HG02610 (cell line): ENCODE results near the gene PPP2R1B.
"Not testable (repeated sequence)": the region's sequence is repeated elsewhere in the genome, so short reads cannot be mapped to it uniquely, and the experiment has no call there.

ENCODE experiments used
- ATAC-seq: cut with Tn5 transposase; IDR thresholded peaks from one replicate; pipeline ENCODE4 v1.9.1; 2021; ENCODE audit warnings: mild to moderate bottlenecking, moderate library complexity; ENCODE audit not compliant: unreplicated experiment

Gene PPP2R1B

GRCh38 chr11:111784311-111784710 is 18.1 kb upstream of the PPP2R1B start:
- ATAC-seq: not testable (repeated sequence)

- ATAC-seq: no peak
Observed at GRCh38 chr11:111782109-111782741, 16.0 kb upstream of the PPP2R1B start.

DNA sequence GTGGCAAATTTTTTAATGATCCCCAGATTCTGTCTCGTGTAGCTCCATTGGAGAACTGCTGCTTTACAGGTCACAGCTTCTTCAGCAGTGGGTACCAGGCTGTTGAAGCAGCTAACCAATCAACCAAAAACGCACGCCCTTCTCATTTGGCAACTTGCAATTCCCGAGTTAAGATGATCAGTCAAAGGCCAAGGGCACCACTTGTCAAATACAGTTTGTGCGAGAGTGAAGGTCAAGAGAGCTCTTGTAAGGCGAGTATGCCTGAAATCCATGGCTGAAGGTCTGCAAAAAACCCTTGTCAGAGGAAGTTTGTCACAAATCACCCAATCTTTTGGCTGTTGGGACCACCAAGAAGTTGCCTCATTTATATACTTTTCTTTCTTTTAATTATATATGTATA is 12.9 kb upstream of the PPP2R1B start:
- no peak for ATAC-seq

DNA sequence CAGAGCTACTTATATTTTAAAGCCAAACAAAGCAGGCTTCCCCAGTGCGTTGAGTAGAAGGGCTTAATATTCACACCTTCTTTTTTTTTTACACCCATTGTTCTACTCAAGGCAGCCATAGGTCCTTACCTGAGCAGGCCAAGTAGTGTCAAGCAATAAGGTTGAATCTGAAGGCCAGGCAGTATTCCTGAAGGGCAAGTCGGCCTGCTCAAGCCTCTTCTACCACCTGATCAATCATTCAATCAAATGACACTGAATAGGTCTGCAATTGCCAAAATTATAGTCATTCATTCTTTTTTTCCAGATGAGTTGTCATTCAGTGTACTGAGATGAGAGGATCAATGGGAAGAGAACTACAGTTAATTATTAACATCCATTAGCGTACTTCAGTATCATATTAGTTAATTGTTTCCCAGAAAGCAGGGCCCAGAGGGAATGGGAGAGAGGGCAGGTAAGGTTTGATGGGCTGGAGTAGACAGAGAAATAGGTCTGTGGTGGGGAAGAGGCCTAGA is 11.9 kb upstream of the PPP2R1B start:
- ATAC-seq: no peak

GRCh38 chr11:111777094-111778046 is 11.2 kb upstream of the PPP2R1B start:
- peak; percentile 40 for ATAC-seq

DNA sequence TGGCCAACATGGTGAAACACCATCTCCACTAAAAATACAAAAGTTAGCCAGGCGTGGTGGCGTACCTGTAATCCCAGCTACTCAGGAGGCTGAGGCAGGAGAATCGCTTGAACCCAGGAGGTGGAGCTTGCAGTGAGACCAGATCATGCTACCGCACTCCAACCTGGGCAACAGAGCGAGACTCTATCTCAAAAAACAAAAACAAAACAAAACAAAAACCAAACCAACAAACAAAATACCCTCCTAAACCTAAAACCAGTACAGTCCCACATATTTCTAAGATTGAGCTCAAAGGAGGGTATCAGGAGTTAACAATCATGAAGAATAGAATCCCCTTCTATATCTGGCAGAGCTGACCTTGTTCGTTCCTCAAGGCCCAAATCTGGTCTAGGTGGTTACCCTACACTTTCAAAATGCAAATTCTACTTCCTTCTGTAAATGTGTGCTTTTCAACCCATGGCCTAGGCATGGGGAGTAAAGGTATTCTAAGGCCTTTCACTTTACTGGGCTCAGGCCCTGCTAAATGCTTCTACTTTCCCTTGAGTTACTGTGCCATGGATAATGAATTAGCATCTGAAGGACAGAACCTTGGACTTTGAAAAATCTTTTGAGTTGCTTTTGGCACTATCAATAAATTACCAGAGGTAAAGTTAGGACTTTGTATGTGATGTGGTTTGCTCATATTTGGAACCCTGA is 10.4 kb upstream of the PPP2R1B start:
- ATAC-seq: peak; percentile 97

- no peak for ATAC-seq
Observed at GRCh38 chr11:111774955-111775710, 8.9 kb upstream of the PPP2R1B start.

- no peak for ATAC-seq
Observed at GRCh38 chr11:111772535-111772934, 6.3 kb upstream of the PPP2R1B start.

DNA sequence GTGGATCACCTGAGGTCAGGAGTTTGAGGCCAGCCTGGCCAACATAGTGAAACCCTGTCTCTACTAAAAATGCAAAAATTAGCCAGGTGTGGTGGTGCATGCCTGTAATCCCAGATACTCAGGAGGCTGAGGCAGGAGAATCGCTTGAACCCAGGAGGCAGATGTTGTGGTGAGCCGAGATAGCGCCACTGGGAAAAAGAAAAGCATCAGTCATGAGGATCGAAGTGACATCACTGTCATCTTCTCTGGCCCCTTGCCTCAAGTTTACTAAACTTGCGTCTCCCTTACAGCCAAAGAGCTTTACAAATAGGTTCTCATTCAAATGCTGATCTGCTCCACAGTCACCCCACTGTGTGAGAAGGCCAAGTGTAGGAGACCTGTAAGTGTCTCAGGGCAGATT is 5.0 kb upstream of the PPP2R1B start:
- ATAC-seq: not testable (repeated sequence)

GRCh38 chr11:111770581-111771134 is 4.5 kb upstream of the PPP2R1B start:
- ATAC-seq: no peak

DNA sequence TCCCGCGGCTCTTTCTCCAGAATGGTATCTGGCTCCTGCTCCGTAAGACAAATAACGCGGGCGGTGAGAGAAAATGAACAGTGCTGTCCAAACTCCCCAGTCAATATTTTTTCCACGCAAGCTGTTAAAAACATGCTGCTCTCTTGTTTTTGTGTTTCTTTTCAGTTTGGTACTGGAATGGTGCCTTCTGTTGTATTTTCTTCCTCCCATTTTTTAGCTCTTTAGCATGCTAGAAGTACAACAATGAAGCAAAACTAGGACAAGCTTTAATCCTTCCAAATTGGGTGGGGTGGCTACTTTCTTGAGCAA is 599 bp upstream of the PPP2R1B start:
- ATAC-seq: peak; percentile 3

DNA sequence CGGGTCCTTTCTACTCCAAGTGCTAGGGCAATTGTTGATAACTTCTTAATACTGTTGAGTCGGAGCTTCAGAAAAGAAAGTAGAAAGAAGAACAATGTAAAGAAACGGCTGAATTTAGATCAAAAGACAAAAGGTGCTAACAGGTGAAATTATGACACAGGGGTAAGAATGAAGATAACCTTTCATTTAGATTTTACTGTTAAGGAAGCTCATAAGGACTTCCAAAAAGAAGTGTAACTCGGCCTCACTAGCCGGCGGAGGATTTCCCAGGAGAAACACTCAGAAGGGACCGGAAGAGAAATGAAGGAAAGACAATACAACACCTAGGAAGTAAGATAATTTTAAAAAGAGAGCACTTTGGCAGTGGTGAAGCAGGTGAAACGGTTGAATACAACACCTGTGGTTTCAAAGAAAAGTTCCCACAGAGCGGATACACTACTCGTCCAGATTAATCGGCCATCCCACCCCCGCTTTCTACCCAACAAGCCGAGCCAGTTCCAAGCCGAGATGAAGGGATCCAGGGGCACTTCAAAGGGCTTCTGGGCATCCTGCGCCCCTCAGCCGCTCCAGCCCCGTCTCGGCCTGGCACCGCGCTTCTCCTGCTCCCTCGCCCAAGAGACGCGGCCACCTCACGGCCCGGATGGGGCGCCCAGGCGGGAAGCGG is 737 bp downstream of the PPP2R1B start:
- ATAC-seq: peak; percentile 14

GRCh38 chr11:111764621-111765020 is 1.6 kb downstream of the PPP2R1B start:
- no peak for ATAC-seq

- no peak for ATAC-seq
Observed at GRCh38 chr11:111762981-111763643, 3.1 kb downstream of the PPP2R1B start.

DNA sequence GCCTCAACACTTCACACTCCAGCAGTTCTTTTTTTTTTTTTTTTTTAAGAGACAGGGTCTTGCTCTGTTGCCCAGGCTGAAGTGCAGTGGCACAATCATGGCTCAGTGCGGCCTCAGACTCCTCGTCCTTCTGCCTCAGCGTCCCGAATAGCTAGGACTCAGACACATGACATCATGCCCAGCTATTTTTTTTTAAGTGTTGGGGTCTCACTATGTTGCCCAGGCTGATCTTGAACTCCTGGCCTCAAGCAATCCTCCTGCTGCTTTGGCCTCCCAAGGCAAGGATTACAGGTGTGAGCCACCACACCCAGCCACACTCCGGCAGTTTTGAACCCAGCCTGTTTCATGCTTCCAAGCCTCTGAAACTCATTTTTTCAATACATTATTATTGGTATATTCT is 3.7 kb downstream of the PPP2R1B start:
- no peak for ATAC-seq

DNA sequence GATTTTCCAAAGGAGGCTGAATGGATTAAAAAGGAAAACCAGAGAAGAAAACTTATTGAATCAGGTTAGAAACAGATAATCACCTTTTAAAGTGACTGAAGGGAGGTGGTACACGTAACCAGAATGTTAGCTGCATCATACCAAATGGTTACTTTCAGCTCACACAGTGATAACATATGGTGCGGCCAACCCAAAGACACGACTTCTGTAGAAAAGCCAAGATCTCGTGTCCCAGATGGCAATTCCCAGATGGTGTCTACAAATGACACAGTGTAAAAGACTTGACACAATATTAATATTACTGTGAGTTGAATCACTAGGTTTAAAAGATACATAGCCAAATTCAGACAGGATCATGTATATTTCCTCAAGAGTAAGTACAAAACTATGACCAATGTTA is 5.2 kb downstream of the PPP2R1B start:
- no peak for ATAC-seq

- ATAC-seq: no peak
Observed at GRCh38 chr11:111759778-111760407, 6.3 kb downstream of the PPP2R1B start.

GRCh38 chr11:111759376-111759775 is 6.8 kb downstream of the PPP2R1B start:
- no peak for ATAC-seq

- no peak for ATAC-seq
Observed at GRCh38 chr11:111756097-111756496, 10.1 kb downstream of the PPP2R1B start.
